GM18505 (cell line): ENCODE results near the gene ALK.
"Not testable (repeated sequence)": the region's sequence is repeated elsewhere in the genome, so short reads cannot be mapped to it uniquely, and the experiment has no call there.

Experiments used
- ATAC-seq: cut with Tn5 transposase; IDR thresholded peaks from one replicate; pipeline ENCODE4 v1.9.1; 2021; ENCODE audit not compliant: unreplicated experiment
- POLR2A ChIP-seq: IDR thresholded peaks from 4 replicates; pipeline ENCODE4 v1.6.1; 2011; ENCODE audit warnings: borderline replicate concordance; ENCODE audit not compliant: insufficient read depth, insufficient read length; ENCODE audit errors: extremely low read depth

The ALK gene

DNA sequence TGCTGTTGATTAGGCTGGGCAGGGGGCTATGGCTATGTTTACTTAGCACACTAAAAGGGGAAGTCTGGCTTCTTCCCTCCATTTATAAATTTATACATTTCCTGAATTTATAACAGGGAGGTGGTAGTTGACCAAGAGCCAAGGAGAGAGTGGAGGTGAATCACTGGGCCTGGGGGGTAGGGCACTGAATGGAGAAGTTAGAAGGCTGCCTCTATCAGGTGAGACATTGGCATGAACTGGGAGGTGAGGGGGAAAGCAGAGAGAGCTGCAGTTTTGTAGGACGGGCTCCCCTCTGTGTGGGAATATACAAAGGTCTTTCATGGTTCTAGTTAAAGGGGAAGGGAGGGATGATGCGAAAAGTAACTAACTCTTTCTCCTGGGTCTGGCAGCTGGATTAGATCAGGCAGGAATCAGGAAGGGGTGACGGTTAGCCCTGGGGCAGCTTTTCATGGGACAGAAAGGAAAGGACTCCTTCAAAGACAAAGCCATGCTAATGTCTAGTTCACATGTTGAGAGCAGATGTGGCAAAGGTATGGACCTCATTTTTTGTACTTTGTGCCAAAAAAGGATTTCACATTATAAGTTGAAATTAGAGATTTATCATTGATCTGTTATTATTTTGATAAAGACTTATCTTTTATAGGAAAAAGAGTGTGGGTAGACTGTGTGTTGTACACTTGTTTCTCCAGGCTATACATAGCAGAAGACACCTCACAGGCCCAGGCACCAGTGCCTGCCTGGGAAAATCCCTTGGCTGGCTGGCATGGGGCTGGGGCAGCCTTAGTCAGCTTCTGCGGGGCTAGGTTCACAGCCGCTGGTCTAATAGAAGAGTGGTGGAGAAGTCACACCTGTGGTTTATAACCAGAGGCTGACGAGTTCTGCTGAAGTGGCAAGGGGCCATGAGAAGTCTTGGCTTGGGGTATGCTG is 647.4 kb downstream of the ALK start:
- no peak for ATAC-seq
- TF ChIP-seq POLR2A, result no peak

DNA sequence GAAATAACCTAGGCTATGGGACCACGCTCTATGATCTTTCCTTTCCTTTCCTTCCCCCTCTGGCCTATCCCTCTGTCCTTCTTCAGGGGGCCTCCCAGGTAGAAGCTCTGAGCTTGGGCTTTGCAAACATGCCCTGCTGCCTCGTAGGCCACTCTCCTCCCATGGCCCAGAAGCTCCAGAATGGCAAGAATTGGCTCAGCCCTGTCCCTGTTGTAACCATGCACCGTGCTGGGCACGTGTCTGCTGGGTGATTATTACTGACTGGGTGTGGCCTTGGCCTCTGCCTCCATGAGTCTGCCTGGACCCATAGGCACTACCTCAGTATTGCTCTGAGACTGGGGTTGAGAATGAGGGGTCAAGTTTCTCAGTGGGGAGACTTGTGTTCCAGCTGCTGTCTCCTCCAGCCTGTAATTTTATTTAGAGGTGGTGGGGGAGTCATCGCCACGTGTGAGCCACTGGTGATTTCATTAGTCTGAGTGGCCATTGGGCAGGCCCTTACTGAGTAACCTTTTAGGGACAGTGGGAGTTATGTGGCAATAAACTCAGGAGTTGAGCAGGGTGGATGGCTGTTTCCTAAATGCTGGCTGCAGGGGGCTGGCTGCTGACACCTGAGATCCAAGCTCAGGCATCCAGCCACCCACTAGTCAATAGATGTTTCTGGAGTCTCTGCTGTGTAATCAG is 648.2 kb downstream of the ALK start:
- no peak for ATAC-seq
- TF ChIP-seq POLR2A, result no peak

DNA sequence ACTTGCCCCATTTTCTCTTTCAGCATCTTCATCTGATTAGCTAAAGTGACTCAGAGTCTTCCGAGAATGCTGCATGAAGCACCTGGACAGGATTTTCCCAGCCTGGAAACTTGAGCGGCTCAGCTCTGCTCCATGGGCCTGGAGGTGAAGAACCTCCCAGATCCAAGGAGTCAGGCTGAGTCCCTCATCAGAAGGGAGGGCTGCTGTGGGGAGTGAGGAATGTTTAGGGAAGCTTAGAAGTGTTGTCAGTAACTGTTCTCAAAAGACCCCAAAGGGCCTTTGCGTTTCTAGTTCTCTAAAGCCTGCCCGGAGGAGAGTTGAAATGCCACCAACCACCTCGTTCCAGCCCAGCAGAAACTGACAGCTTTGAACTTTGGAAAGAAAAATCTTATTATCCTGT is 649.1 kb downstream of the ALK start:
- ATAC-seq, result no peak
- TF ChIP-seq POLR2A, result no peak

DNA sequence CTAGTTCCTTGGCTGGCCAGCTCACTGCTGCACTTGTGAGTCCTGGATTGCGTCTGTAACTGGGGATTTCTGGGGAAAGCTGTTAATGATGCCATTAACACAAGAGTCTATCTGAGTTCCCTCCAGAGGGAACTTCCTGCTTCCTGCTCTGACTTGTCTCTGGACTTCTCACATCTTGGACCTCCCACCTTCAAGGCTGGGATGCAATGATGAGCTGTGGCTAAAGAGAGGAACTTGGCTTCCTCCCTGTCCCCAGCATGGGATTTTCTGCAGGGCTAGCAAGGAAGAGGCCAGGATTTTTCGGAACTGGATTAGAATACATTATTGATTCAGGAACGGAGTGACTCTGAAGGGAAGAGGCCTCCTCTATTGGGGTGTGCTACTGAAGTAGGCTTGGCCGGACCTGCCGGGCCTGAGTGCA is 650.7 kb downstream of the ALK start:
- ATAC-seq, result no peak
- TF ChIP-seq POLR2A, result no peak

DNA sequence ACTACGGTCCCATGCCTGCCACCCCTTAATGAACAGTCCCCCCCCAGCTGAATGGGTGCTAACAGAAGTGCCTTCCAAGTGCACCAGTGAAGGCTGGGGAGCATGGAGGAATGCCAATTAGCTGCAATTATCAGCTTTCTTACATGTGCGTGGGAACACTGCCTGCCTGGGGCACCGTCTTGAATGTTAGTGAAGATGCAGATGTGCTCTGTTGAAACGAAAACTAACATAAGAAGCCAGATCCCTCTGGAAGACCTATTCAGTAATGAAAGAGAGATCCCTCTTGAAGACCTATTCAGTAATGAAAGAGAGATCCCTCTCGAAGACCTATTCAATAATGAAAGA is 651.6 kb downstream of the ALK start:
- TF ChIP-seq POLR2A, result no peak

DNA sequence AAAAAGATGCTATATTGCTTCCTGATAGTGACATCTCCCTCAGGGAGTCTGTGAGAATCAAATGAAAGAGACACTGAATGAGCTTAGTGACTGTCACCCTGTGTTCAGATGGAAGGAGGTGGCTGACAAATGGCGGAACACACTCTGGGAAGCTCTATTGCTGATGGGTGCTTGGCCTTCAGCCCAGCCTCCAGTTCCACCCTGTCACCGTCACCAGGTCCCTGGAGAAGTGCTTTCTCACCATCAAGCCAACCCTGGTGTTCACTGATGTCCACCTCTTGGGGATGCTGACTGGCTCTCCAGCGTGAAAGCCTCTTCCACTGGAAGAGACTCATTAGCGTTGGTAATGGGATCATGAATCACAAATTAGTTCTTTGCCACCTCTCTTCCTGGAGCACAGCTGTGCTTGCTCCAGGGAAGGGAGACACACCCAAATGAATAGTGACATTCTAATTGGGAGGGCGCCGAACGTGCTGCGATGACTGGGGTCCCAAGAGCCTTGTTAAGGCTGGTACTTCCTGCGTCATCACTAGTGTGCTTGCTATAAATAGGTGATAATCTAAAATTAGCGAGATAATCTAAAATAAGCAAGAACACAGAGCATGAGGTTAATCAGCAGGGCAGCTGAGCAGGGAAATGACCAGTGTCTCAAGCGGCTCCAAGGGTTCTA is 652.2 kb downstream of the ALK start:
- no peak for ATAC-seq
- TF ChIP-seq POLR2A, result no peak

More for the DNA sequence above, 651.6 kb downstream of the ALK start:
- ATAC-seq, result no peak

DNA sequence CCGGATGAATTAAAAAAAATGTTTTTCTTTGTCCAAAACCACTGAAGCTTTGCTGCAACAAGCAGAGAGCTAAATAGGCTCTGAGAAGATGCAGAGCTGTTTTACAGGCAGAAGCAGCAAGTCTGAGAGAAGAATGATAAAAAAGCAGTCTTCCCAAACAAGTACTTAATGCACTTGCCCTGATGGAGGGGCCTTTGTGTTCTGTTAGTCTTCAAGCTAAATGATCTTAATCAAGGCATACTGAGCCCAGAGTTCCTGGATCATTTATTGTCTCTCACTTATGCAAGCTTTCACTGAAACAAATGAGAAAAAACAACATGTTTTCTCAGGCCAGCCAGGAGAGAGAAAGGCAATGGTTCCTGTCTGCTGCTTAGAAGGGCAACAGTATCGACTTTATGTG is 653.7 kb downstream of the ALK start:
- ATAC-seq, result no peak
- TF ChIP-seq POLR2A, result no peak

DNA sequence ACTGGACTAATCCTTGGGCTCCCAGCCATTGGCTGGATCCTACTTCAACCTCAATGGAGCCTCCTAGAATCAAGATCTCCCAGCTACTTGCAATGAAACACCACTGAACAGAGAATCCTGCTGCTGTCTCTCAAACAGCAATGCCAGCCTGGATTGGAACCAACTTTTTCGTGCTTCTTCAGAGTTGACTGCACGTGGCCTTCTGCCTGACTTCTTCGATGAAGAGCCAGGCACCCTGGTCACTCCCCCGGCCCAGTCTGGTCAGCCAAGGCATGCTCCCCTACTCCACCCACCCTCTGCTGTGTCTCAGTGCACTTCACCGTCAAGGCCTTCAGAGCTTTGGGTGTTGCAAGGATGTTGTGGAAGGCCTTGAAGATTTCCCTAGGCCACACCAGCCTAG is 657.5 kb downstream of the ALK start:
- TF ChIP-seq POLR2A, result no peak
- ATAC-seq, result no peak

DNA sequence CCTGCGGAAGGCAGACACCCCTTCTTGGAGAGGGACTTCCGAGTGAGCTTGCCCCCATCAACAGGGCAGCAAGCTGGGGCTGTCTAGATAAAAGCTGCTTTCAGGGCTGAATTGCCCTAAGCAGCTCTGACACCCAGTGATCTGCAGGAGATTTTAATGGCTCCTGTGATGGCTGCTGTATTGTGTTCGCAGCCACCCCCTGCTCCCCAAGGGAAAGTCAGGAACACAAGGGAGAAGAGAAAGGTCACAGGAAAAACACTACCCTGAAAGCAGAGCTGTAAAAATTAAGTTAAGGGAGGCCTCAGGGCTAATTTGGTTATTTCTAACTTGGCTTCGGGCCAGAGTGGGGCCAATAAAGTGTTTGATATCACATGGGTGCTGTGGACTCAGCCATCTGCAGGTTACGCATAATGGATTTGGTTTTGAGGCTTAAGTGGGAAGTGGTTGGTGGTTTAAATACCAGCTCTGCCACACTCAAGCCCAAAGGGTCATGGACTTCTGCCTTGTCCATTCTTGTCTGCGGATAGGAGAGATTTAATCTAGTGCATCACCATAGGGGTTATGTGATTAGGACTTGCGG is 658.6 kb downstream of the ALK start:
- TF ChIP-seq POLR2A, result no peak
- ATAC-seq, result no peak

DNA sequence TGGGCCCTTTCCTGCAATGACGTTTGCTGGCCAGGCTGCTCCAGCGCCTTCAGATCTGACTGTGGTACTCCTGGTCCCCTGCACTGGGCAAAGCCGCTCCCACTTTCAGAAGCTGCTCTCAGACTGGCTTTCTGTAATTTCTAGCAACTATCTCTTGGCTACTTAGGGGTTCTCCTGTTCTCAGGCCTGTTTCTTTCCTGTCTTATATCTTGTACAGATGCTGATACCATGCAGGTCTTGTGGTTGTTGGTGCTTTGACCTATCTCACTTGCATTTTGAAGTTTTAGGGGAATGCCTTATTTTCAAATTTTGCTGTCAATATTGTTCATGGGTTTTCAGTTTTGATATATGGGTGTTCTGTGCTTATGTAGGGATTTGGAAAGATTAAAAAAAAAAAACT is 660.4 kb downstream of the ALK start:
- TF ChIP-seq POLR2A, result no peak
- no peak for ATAC-seq

DNA sequence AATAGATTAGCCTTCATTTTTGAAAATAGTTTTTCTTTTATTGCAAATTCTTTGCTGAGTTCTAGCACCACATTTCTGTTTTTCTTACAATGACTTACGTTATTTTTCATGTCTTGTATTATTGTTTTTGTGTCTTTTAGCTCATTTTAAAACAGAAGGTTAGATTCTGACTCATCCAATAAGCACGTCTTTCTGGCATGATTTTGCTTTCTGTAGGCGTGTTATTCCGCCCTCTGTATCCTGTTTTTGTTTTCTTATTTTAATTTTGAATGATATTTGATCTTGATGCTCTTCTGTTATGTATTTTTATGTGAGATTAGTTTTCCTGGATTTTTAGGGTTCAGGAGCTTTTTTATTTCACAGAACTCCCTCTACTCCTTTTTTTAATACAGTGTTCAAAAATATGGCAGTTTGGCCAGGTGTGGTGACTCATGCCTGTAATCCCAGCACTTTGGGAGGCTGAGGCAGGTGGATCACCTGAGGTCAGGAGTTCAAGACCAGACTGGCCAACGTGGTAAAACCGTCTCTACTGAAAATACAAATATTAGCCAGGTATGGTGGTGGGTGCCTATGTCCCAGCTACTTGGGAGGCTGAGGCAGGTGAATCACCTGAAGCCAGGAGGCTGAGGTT is 661.1 kb downstream of the ALK start:
- no peak for ATAC-seq
- TF ChIP-seq POLR2A, result no peak

DNA sequence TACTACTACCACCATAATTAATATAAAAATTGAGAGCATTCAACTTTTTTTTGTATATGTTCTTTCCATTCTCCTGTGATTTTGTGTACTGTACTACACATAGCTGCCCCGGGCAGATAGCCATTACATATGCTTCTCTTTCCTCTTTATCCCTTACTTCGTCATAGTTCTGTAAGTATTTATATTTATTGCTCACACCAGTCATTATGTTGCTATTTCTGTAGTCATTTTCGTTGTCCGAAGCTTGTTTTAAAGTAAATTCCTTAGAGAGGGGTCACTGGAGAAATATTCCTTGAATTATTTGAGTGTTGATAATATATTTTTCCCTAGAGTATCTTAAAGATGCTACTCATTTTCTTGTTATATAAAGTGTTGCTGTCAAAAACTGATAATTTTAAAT is 662.2 kb downstream of the ALK start:
- TF ChIP-seq POLR2A, result no peak
- no peak for ATAC-seq

DNA sequence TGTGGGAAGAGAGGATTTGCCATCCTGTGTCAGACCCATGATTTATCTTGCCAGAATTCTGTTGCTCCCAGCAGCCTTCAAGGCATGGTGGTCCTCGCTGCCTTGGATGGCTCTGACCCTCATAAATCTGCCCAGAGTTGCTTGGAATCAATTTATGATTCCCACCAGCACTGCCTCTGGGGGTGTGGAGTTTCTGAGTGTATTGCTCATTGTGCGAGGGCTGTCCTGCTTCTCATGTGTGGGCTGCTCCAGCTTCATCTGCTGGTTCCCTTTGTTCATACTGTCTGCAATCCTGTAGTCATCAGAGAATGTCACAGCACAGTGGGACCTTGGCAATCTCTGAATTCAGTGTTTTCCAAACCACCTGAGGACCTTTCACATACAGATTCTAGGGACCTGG is 666.4 kb downstream of the ALK start:
- no peak for ATAC-seq
- TF ChIP-seq POLR2A, result no peak

DNA sequence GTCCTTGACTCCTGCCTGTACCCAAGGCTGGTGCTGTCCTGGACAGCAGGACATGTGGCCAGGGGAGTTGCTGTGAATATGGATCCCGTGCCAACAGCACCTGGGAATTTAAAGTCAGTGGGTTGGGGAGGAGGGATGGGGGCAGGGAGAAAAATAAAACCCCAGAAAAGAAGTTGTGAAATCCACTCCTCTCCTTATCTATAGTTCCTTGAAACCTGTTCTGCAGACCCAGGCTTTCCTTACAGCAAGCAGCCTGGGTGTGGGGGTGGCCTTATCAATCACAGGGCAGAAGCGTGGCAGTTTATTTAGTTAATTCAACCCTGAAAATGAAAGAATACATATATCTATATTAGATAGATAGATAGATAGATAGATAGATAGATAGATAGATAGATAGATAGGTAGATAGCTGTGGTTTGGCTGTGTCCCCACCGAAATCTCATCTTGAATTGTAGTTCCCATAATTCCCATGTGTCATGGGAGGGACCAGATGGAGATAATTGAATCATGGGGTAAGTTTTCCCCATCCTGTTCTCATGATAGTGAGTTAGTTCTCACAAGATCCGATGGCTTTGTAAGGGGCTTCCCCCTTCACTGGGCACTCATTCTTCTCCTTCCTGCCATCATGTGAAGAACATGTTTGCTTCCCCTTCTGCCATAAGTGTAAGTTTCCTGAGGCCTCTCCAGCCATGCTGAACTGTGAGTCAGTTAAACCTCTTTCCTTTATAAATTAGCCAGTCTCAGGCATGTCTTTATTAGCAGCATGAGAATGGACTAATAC is 667.7 kb downstream of the ALK start:
- ATAC-seq, result not testable (repeated sequence)
